ENCODE results near the gene EEFSEC. TPM values are rescaled to one million over a fixed set of nuclear protein-coding genes. Genes with fewer than 3 reads are reported as not detected.

Gene EEFSEC
- total RNA-seq, 1 donor from 2014 or later: 7.1 TPM

DNA sequence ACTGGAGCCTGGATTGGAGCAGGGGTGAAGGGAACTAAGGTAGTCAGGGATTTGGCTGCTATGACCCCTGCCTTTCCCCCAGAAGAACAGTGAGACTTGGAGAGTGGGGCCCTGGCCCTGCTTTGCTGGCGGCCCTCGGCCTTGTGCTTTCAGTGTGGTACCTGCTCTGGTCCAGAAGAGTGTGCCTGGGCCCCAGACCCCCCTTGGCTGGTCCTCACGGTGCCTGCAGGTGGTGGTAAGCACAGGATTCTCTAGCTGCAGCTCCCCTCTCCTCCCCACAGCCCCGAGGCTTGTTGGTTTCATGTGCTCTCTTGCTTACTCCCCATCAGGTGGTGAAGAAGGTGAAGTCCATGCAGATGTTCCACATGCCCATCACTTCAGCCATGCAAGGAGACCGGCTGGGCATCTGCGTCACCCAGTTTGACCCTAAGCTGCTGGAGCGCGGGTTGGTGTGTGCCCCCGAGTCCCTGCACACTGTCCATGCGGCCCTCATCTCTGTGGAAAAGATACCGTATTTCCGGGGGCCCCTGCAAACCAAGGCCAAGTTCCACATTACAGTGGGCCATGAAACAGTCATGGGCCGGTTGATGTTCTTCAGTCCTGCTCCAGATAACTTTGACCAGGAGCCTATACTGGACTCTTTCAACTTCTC, 187.7 kb downstream of the EEFSEC start:
- H3K9me3 Mint-ChIP-seq (ENCODE audit: unreplicated experiment): no peaks in the 10 kb centered on the region
- no peak for DNase-seq (ENCODE audit: low spot score)
- H3K27me3 Mint-ChIP-seq (ENCODE audit: unreplicated experiment): peaks cover 1% of the 10 kb centered on the region
- H3K27ac Mint-ChIP-seq (ENCODE audit: unreplicated experiment): no peak overlapping the region
- H3K4me3 Mint-ChIP-seq (ENCODE audit: unreplicated experiment): no peak overlapping the region
- peaks cover 8% of the 10 kb centered on the region for H3K4me1 Mint-ChIP-seq (ENCODE audit: unreplicated experiment)
- peaks cover 5% of the 10 kb centered on the region for H3K36me3 Mint-ChIP-seq (ENCODE audit: low read depth, unreplicated experiment)
- no peak for TF ChIP-seq CTCF (IDR thresholded peaks at IDR 0.05; ENCODE audit: unreplicated experiment)

DNA sequence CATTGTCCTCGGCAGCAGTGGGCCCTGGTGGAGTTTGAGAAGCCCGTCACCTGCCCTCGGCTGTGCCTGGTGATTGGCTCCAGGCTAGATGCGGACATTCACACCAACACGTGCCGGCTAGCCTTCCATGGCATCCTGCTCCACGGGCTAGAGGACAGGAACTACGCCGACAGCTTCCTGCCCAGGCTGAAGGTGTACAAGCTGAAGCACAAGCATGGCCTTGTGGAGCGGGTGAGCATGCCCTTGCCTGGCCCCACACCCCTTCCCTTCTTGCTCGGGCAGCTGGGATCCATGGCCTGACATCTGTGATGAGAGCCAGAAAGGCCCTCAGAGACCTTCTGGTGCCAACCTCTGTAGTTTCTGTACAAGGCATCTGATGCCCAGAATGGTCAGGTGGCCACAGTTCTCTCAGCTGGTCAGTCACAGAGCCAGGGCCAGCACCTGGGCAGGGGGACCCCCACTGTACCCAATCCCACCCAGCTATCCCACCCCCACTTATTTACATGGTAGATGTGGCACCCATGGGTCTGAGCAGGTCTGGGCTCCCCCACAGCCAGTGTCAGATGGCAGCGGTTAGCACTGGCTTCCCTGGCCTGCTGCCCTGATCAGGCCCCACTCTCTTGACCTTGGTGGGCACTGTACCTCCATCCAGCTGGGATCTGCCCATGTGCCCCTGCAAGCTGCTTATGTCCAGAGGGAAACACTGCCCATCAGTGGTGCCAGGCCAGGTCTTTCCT, 188.5 kb downstream of the EEFSEC start:
- Mint-ChIP-seq H3K27me3 (ENCODE audit: unreplicated experiment) (no peaks in the 10 kb centered on the region), H3K4me1 (ENCODE audit: unreplicated experiment) (peaks cover 8% of the 10 kb centered on the region), H3K4me3 (ENCODE audit: unreplicated experiment) (no peak overlapping the region), H3K36me3 (ENCODE audit: low read depth, unreplicated experiment) (peaks cover 5% of the 10 kb centered on the region), H3K9me3 (ENCODE audit: unreplicated experiment) (no peaks in the 10 kb centered on the region), H3K27ac (ENCODE audit: unreplicated experiment) (no peak overlapping the region)
- no peak for DNase-seq (ENCODE audit: low spot score)
- no peak for TF ChIP-seq CTCF (IDR thresholded peaks at IDR 0.05; ENCODE audit: unreplicated experiment)

DNA sequence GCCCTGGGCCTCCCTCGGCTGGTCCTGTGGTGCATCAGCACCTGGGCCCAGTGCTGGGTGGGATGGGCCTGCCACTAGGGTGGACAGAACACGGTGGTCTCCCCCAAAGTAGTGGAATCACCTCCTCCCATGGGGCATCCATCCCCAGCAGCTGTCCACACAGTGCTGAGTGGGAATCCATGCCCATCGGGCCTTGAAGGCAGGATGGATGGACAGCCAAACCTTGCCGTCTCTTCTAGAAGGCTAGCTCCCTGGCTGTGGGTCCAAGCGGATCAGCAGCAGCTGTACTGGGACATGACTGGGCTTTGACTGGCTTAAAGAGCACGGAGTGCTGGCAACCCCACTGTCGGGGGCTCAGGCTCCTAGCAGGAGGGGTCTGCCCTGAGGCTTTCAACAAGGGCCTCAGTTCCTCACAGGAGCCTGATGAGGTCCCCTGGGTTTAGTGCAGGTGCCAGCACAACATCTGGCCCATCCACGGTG, 189.5 kb downstream of the EEFSEC start:
- Mint-ChIP-seq H3K4me3 (ENCODE audit: unreplicated experiment) (no peak overlapping the region), H3K9me3 (ENCODE audit: unreplicated experiment) (no peaks in the 10 kb centered on the region), H3K4me1 (ENCODE audit: unreplicated experiment) (peaks cover 8% of the 10 kb centered on the region), H3K27me3 (ENCODE audit: unreplicated experiment) (no peaks in the 10 kb centered on the region), H3K36me3 (ENCODE audit: low read depth, unreplicated experiment) (peaks cover 5% of the 10 kb centered on the region), H3K27ac (ENCODE audit: unreplicated experiment) (no peak overlapping the region)
- no peak for TF ChIP-seq CTCF (IDR thresholded peaks at IDR 0.05; ENCODE audit: unreplicated experiment)
- DNase-seq (ENCODE audit: low spot score): no peak

DNA sequence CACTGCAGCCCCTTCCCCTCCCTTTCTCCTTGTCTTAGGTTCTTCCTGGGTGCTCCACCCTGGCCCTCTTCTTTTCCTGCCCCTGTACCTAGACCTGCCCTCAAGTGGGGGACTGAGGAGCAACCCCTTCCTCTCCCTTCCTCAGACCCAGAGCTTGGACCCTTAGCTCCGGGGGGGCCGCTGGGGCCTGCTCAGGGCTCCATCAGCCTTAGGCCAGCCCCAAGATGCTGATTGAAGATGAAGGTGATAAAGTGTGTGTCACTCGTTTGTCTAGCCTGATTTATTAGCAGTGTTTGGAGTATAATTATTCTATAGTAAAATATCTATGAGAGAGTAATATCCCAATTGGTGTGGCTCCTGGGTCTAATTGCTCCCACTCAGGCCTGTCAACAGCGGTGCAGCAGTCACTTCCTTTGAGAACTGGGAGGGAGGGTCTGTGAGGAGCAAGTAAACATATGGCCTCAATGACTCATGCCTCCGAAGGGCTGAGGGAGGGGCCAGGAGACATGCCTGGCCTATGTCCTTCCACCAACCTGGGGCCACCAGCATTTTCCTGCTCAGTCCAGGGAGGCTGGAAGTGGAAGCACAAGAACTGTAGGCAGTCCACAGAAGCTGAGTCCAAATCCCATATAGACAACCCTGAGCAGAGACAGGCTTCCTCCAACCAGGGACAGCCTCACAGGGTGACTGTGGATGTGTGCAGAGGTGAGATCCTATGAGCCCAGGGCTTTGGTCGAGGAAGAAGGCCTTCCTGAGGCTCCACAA, 190.2 kb downstream of the EEFSEC start:
- peaks cover 5% of the 10 kb centered on the region for H3K36me3 Mint-ChIP-seq (ENCODE audit: low read depth, unreplicated experiment)
- DNase-seq (ENCODE audit: low spot score): peak; percentile 42
- no peaks in the 10 kb centered on the region for H3K27me3 Mint-ChIP-seq (ENCODE audit: unreplicated experiment)
- TF ChIP-seq CTCF (IDR thresholded peaks at IDR 0.05; ENCODE audit: unreplicated experiment): no peak
- no peaks in the 10 kb centered on the region for H3K9me3 Mint-ChIP-seq (ENCODE audit: unreplicated experiment)
- H3K4me1 Mint-ChIP-seq (ENCODE audit: unreplicated experiment): peaks cover 11% of the 10 kb centered on the region
- peak overlapping the region; percentile 64 for H3K27ac Mint-ChIP-seq (ENCODE audit: unreplicated experiment)
- H3K4me3 Mint-ChIP-seq (ENCODE audit: unreplicated experiment): no peak overlapping the region
